GM23338 (cell line): Measurements from ENCODE around the gene PBOV1. TPM values are rescaled to one million over a fixed set of nuclear protein-coding genes. Genes with fewer than 3 reads are reported as not detected.

Source experiments
- ATAC-seq: fragments of 200-7000 bp; cut with Tn5 transposase; 3 replicates; pipeline ENCODE4 v1.9.1; 2020
- DNase-seq: peaks from one replicate; pipeline ENCODE4 v3.0.0-alpha.2; 2015; ENCODE audit warnings: low spot score
- H2AFZ ChIP-seq: fragments of 200-600 bp; sonication (generic); 2 replicates; pipeline ENCODE4 v1.8.0; 2016; ENCODE audit warnings: antibody characterized with exemption, mild to moderate bottlenecking, moderate library complexity
- H3F3A ChIP-seq: fragments of 200-600 bp; sonication (generic); replicated peaks from 2 replicates; pipeline ENCODE4 v1.8.0; 2017; ENCODE audit warnings: antibody characterized with exemption, mixed run types, low read depth
- H3K27ac ChIP-seq: fragments of 200-600 bp; sonication (generic); 2 replicates; pipeline ENCODE4 v1.6.1; 2016; ENCODE audit warnings: low read depth
- H3K27me3 ChIP-seq: fragments of 200-600 bp; sonication (generic); 2 replicates; pipeline ENCODE4 v1.8.0; 2016; ENCODE audit warnings: mild to moderate bottlenecking, mixed run types, moderate library complexity; ENCODE audit not compliant: insufficient read depth
- H3K36me3 ChIP-seq: fragments of 200-600 bp; sonication (generic); 2 replicates; pipeline ENCODE4 v1.8.0; 2016; ENCODE audit warnings: mild to moderate bottlenecking; ENCODE audit not compliant: insufficient read depth
- H3K4me1 ChIP-seq: fragments of 200-600 bp; sonication (generic); 2 replicates; pipeline ENCODE4 v1.8.0; 2016; ENCODE audit warnings: mild to moderate bottlenecking, moderate library complexity; ENCODE audit not compliant: insufficient read depth
- H3K4me2 ChIP-seq: fragments of 200-600 bp; sonication (generic); 2 replicates; pipeline ENCODE4 v1.7.1; 2017; ENCODE audit warnings: mixed run types
- H3K4me3 ChIP-seq: fragments of 200-600 bp; sonication (generic); 2 replicates; pipeline ENCODE4 v1.6.1; 2016; ENCODE audit warnings: mixed run types
- H3K79me2 ChIP-seq: fragments of 200-600 bp; sonication (generic); replicated peaks from 2 replicates; pipeline ENCODE4 v1.8.0; 2017; ENCODE audit warnings: mild to moderate bottlenecking; ENCODE audit not compliant: insufficient read depth
- H3K9me2 ChIP-seq: fragments of 200-600 bp; sonication (generic); 2 replicates; pipeline ENCODE4 v1.8.0; 2017; ENCODE audit not compliant: insufficient read depth
- H4K20me1 ChIP-seq: fragments of 200-600 bp; sonication (generic); replicated peaks from 2 replicates; pipeline ENCODE4 v1.8.0; 2017; ENCODE audit warnings: mild to moderate bottlenecking; ENCODE audit not compliant: insufficient read depth
- H3K27ac Mint-ChIP-seq: 2 replicates; pipeline ENCODE4 v1.8.0; 2020; ENCODE audit warnings: inconsistent platforms, mild to moderate bottlenecking, moderate library complexity, mixed read lengths
- H3K27me3 Mint-ChIP-seq: 3 replicates; pipeline ENCODE4 v1.8.0; 2022; ENCODE audit warnings: low read depth, mild to moderate bottlenecking, moderate library complexity, mixed read lengths, inconsistent platforms; ENCODE audit not compliant: insufficient read depth, poor library complexity
- H3K36me3 Mint-ChIP-seq: 3 replicates; pipeline ENCODE4 v1.8.0; 2021; ENCODE audit warnings: low read depth, mild to moderate bottlenecking, inconsistent platforms, moderate library complexity, mixed read lengths
- H3K4me1 Mint-ChIP-seq: 3 replicates; pipeline ENCODE4 v1.8.0; 2020; ENCODE audit warnings: mild to moderate bottlenecking, inconsistent platforms, mixed read lengths
- H3K4me3 Mint-ChIP-seq: 3 replicates; pipeline ENCODE4 v1.8.0; 2021; ENCODE audit warnings: moderate library complexity, mild to moderate bottlenecking, inconsistent platforms, mixed read lengths
- H3K9me3 Mint-ChIP-seq: 3 replicates; pipeline ENCODE4 v1.8.0; 2020; ENCODE audit warnings: moderate library complexity, mild to moderate bottlenecking, inconsistent platforms, mixed read lengths
- CREB1 ChIP-seq: fragments of 250-450 bp; sonication (Bioruptor Pico); IDR thresholded peaks from 2 replicates; pipeline ENCODE4 v1.5.0; 2020; ENCODE audit warnings: low read depth, mild to moderate bottlenecking, moderate library complexity
- EZH2 ChIP-seq: fragments of 200-600 bp; sonication (generic); IDR thresholded peaks from one replicate; pipeline ENCODE4 v1.8.0; 2017; ENCODE audit warnings: antibody characterized with exemption, mild to moderate bottlenecking, low read depth; ENCODE audit not compliant: unreplicated experiment
- EZH2phosphoT487 ChIP-seq: fragments of 200-600 bp; sonication (generic); IDR thresholded peaks from one replicate; pipeline ENCODE4 v1.8.1; 2018; ENCODE audit warnings: antibody characterized with exemption; ENCODE audit not compliant: unreplicated experiment
- JUNB ChIP-seq: IDR thresholded peaks from one replicate; pipeline ENCODE4 v1.6.1; 2016; ENCODE audit warnings: antibody characterized with exemption; ENCODE audit not compliant: unreplicated experiment
- NANOG ChIP-seq: IDR thresholded peaks from 2 replicates; pipeline ENCODE4 v1.6.1; 2016; ENCODE audit warnings: antibody characterized with exemption, borderline replicate concordance
- POLR2AphosphoS5 ChIP-seq: IDR thresholded peaks from 2 replicates; pipeline ENCODE4 v1.6.1; 2016; ENCODE audit warnings: antibody characterized with exemption, low read depth
- STAT1 ChIP-seq: IDR thresholded peaks from one replicate; pipeline ENCODE4 v1.6.1; 2016; ENCODE audit warnings: antibody characterized with exemption; ENCODE audit not compliant: unreplicated experiment
- ZNF114 ChIP-seq: fragments of 250-450 bp; sonication (Bioruptor Pico); IDR thresholded peaks from 2 replicates; pipeline ENCODE4 v1.5.0; 2020; ENCODE audit warnings: mild to moderate bottlenecking, moderate library complexity
- ZNF331 ChIP-seq: fragments of 250-450 bp; sonication (Bioruptor Pico); IDR thresholded peaks from 2 replicates; pipeline ENCODE4 v1.5.0; 2020; ENCODE audit warnings: low read depth, mild to moderate bottlenecking, moderate library complexity
- polyA plus RNA-seq: library from polyadenylated mRNA; unstranded; fragments of >200 nt; fragmentation: Nextera tagmentation; extraction: Ambion mirVana; gene quantifications from 2 replicates; pipeline ENCODE4 v1.2.1, GENCODE V29; 2016
- total RNA-seq: library from RNA; depleted of rRNA; stranded (reverse); fragments of >200 nt; shearing (Covaris generic); gene quantifications from 2 replicates; pipeline ENCODE4 v1.2.3, GENCODE V29; 2014
- TF ChIP-seq, protein P1 (sequence below), 2 experiments: fragments of 200-600 bp in 1 of 2; sonication (generic) in 1 of 2; conservative IDR thresholded peaks; 2 replicates each; pipeline versions ENCODE4 v1.5.1 to v1.6.1; 2016 to 2017; ENCODE audit warnings: antibody characterized with exemption in 2 of 2, low read depth in 2 of 2, mild to moderate bottlenecking in 2 of 2, moderate library complexity in 1 of 2
- TF ChIP-seq, protein P2 (sequence below): IDR thresholded peaks from 2 replicates; pipeline ENCODE4 v1.6.1; 2016; ENCODE audit warnings: antibody characterized with exemption
- TF ChIP-seq, protein P3 (sequence below): IDR thresholded peaks from one replicate; pipeline ENCODE4 v1.6.1; 2018; ENCODE audit warnings: antibody characterized with exemption; ENCODE audit not compliant: unreplicated experiment
- TF ChIP-seq, protein P4 (sequence below): fragments of 250-450 bp; sonication (Bioruptor Pico); IDR thresholded peaks from 2 replicates; pipeline ENCODE4 v1.5.0; 2020; ENCODE audit warnings: mild to moderate bottlenecking, moderate library complexity

PBOV1 gene
- total and polyA plus RNA-seq, 2 experiments from 2014 or later, result not detected

DNA sequence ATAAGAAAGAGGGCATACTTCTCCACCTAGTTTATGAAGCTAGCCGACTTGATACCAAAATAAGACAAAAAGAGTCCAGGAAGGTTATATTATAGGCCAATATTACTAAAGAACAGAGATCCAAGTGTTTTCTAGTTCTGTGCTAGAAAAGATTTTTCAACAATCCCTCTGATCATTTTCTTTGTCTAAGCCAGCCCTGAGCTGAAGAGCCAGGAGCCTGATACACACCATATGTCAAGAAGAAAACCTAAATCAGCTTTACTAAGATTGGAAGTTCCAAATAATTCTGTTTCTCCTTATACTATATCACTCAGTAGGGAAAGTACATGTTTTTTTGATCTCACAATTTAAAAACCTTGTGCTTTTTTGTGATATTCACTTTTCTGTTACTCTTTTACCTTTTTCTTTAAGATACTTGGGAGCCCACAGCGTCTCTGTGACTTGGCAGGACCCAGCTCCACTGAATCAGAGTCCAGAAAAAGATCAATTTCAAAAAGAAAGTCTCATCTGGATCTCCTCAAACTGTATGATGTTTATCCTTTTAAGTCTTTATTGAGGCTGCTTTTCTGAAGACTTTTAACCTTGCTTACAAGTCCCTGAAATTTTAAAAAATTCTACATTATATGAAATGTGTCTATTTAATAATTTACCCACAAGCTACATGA is 43.0 kb upstream of the PBOV1 start:
- peaks cover 3% of the 10 kb centered on the region for H3K27me3 Mint-ChIP-seq
- H3K4me3 Mint-ChIP-seq, result no peak overlapping the region
- no peaks in the 10 kb centered on the region for H3K4me1 Mint-ChIP-seq
- H3K27me3 ChIP-seq, result no peaks in the 10 kb centered on the region
- no peak overlapping the region for H3K4me3 ChIP-seq
- H3K79me2 ChIP-seq, result no peaks in the 10 kb centered on the region
- no peak overlapping the region for H3K27ac Mint-ChIP-seq
- no peaks in the 10 kb centered on the region for H4K20me1 ChIP-seq
- H3F3A ChIP-seq, result no peaks in the 10 kb centered on the region
- no peak overlapping the region for H3K4me2 ChIP-seq
- H3K9me2 ChIP-seq, result no peaks in the 10 kb centered on the region
- ATAC-seq, result no peak
- H3K36me3 Mint-ChIP-seq, result peaks cover 12% of the 10 kb centered on the region
- H3K9me3 Mint-ChIP-seq, result no peaks in the 10 kb centered on the region
- H3K4me1 ChIP-seq, result no peaks in the 10 kb centered on the region
- no peak for DNase-seq
- peaks cover 3% of the 10 kb centered on the region; the same call in 1 of the 2 replicates for H3K36me3 ChIP-seq
- TF ChIP-seq ZNF331 (CRISPR knock-in tag), result no peak
- TF ChIP-seq, protein P1, sequence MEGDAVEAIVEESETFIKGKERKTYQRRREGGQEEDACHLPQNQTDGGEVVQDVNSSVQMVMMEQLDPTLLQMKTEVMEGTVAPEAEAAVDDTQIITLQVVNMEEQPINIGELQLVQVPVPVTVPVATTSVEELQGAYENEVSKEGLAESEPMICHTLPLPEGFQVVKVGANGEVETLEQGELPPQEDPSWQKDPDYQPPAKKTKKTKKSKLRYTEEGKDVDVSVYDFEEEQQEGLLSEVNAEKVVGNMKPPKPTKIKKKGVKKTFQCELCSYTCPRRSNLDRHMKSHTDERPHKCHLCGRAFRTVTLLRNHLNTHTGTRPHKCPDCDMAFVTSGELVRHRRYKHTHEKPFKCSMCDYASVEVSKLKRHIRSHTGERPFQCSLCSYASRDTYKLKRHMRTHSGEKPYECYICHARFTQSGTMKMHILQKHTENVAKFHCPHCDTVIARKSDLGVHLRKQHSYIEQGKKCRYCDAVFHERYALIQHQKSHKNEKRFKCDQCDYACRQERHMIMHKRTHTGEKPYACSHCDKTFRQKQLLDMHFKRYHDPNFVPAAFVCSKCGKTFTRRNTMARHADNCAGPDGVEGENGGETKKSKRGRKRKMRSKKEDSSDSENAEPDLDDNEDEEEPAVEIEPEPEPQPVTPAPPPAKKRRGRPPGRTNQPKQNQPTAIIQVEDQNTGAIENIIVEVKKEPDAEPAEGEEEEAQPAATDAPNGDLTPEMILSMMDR (conservative IDR thresholded peaks at IDR 0.05; ENCODE audit: low read depth in 2 of 2), result no peak
- TF ChIP-seq, protein P2, sequence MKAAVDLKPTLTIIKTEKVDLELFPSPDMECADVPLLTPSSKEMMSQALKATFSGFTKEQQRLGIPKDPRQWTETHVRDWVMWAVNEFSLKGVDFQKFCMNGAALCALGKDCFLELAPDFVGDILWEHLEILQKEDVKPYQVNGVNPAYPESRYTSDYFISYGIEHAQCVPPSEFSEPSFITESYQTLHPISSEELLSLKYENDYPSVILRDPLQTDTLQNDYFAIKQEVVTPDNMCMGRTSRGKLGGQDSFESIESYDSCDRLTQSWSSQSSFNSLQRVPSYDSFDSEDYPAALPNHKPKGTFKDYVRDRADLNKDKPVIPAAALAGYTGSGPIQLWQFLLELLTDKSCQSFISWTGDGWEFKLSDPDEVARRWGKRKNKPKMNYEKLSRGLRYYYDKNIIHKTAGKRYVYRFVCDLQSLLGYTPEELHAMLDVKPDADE, result no peak
- no peak for TF ChIP-seq EZH2
- TF ChIP-seq ZNF114 (CRISPR knock-in tag), result no peak
- no peak for TF ChIP-seq STAT1
- TF ChIP-seq, protein P3, sequence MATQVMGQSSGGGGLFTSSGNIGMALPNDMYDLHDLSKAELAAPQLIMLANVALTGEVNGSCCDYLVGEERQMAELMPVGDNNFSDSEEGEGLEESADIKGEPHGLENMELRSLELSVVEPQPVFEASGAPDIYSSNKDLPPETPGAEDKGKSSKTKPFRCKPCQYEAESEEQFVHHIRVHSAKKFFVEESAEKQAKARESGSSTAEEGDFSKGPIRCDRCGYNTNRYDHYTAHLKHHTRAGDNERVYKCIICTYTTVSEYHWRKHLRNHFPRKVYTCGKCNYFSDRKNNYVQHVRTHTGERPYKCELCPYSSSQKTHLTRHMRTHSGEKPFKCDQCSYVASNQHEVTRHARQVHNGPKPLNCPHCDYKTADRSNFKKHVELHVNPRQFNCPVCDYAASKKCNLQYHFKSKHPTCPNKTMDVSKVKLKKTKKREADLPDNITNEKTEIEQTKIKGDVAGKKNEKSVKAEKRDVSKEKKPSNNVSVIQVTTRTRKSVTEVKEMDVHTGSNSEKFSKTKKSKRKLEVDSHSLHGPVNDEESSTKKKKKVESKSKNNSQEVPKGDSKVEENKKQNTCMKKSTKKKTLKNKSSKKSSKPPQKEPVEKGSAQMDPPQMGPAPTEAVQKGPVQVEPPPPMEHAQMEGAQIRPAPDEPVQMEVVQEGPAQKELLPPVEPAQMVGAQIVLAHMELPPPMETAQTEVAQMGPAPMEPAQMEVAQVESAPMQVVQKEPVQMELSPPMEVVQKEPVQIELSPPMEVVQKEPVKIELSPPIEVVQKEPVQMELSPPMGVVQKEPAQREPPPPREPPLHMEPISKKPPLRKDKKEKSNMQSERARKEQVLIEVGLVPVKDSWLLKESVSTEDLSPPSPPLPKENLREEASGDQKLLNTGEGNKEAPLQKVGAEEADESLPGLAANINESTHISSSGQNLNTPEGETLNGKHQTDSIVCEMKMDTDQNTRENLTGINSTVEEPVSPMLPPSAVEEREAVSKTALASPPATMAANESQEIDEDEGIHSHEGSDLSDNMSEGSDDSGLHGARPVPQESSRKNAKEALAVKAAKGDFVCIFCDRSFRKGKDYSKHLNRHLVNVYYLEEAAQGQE, result no peak
- TF ChIP-seq, protein P4, sequence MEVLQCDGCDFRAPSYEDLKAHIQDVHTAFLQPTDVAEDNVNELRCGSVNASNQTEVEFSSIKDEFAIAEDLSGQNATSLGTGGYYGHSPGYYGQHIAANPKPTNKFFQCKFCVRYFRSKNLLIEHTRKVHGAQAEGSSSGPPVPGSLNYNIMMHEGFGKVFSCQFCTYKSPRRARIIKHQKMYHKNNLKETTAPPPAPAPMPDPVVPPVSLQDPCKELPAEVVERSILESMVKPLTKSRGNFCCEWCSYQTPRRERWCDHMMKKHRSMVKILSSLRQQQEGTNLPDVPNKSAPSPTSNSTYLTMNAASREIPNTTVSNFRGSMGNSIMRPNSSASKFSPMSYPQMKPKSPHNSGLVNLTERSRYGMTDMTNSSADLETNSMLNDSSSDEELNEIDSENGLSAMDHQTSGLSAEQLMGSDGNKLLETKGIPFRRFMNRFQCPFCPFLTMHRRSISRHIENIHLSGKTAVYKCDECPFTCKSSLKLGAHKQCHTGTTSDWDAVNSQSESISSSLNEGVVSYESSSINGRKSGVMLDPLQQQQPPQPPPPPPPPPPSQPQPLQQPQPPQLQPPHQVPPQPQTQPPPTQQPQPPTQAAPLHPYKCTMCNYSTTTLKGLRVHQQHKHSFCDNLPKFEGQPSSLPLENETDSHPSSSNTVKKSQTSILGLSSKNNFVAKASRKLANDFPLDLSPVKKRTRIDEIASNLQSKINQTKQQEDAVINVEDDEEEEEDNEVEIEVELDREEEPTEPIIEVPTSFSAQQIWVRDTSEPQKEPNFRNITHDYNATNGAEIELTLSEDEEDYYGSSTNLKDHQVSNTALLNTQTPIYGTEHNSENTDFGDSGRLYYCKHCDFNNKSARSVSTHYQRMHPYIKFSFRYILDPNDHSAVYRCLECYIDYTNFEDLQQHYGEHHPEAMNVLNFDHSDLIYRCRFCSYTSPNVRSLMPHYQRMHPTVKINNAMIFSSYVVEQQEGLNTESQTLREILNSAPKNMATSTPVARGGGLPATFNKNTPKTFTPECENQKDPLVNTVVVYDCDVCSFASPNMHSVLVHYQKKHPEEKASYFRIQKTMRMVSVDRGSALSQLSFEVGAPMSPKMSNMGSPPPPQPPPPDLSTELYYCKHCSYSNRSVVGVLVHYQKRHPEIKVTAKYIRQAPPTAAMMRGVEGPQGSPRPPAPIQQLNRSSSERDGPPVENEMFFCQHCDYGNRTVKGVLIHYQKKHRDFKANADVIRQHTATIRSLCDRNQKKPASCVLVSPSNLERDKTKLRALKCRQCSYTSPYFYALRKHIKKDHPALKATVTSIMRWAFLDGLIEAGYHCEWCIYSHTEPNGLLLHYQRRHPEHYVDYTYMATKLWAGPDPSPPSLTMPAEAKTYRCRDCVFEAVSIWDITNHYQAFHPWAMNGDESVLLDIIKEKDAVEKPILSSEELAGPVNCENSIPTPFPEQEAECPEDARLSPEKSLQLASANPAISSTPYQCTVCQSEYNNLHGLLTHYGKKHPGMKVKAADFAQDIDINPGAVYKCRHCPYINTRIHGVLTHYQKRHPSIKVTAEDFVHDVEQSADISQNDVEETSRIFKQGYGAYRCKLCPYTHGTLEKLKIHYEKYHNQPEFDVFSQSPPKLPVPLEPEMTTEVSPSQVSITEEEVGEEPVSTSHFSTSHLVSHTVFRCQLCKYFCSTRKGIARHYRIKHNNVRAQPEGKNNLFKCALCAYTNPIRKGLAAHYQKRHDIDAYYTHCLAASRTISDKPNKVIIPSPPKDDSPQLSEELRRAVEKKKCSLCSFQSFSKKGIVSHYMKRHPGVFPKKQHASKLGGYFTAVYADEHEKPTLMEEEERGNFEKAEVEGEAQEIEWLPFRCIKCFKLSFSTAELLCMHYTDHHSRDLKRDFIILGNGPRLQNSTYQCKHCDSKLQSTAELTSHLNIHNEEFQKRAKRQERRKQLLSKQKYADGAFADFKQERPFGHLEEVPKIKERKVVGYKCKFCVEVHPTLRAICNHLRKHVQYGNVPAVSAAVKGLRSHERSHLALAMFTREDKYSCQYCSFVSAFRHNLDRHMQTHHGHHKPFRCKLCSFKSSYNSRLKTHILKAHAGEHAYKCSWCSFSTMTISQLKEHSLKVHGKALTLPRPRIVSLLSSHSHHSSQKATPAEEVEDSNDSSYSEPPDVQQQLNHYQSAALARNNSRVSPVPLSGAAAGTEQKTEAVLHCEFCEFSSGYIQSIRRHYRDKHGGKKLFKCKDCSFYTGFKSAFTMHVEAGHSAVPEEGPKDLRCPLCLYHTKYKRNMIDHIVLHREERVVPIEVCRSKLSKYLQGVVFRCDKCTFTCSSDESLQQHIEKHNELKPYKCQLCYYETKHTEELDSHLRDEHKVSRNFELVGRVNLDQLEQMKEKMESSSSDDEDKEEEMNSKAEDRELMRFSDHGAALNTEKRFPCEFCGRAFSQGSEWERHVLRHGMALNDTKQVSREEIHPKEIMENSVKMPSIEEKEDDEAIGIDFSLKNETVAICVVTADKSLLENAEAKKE (CRISPR knock-in tag), result no peak
- no peak for TF ChIP-seq EZH2phosphoT487
- no peak for TF ChIP-seq POLR2AphosphoS5
- TF ChIP-seq CREB1 (CRISPR knock-in tag), result no peak
- TF ChIP-seq JUNB, result no peak
- no peak for TF ChIP-seq NANOG
- no peak overlapping the region for H3K27ac ChIP-seq
- H2AFZ ChIP-seq, result no peak overlapping the region
